AG20443 (cell line): ENCODE measurements around the gene KPTN.
"Not testable (repeated sequence)": the region's sequence is repeated elsewhere in the genome, so short reads cannot be mapped to it uniquely, and the experiment has no call there.

Experiments
- DNase-seq: peaks from one replicate; pipeline ENCODE4 v3.0.0; 2012; ENCODE audit warnings: low spot score, mixed read lengths

Gene KPTN

GRCh38 chr19:47491358-47492136 lies 7.5 kb upstream of the KPTN start:
- no peak for DNase-seq

- DNase-seq: no peak
These were observed 6.8 kb upstream of the KPTN start for GRCh38 chr19:47490847-47491246.

GRCh38 chr19:47490031-47490430 lies 6.0 kb upstream of the KPTN start:
- no peak for DNase-seq

- DNase-seq: no peak
These were observed 5.3 kb upstream of the KPTN start for GRCh38 chr19:47489072-47489914.

DNA sequence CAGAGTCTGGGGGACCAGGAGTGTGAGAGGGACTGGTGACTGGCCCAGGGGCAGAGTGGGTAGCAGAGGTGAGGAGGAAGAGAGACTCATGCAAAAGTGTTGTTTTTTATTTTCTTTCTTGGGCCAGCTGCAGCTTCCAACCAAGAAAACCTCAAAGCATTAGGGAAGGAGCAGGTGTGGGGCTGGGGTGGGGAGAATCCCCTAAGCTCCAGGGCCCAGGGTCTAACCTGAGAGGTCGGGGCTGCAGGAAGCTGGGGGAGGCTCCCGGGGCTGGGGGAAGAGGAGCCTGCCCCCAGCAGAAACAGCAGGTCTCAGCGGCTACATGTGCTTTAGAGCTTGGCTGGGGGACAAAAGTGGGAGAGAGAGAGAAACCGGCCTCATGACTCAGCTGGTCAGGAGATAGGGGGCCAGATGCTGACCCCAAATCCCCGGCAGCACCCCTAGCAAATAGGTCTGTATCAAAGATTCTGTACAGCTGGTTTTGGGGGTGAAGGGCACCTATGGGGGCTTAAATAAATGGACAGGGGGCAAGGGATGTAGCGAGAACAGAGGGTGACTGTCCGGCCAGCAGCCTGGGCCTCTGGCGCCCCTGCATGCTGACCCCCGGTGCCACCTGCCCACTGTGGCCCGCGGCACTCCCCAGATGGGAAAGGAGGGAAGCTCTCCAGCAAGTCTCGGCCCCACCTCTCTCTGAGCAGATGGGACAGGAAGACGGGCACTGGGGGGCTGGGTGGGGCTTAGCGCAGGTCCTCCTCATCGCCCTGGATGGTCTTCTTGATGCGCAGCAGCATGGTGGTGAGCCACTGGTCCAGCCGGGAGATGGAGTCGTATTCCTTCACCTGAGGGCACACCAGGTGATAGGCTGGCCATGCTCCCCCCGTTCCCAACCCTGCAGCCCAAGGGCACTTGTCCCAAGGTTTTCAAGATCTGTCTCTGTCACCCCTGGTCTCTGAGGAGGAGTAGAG lies 3.8 kb upstream of the KPTN start:
- no peak for DNase-seq

GRCh38 chr19:47486900-47487299 lies 2.9 kb upstream of the KPTN start:
- no peak for DNase-seq

DNA sequence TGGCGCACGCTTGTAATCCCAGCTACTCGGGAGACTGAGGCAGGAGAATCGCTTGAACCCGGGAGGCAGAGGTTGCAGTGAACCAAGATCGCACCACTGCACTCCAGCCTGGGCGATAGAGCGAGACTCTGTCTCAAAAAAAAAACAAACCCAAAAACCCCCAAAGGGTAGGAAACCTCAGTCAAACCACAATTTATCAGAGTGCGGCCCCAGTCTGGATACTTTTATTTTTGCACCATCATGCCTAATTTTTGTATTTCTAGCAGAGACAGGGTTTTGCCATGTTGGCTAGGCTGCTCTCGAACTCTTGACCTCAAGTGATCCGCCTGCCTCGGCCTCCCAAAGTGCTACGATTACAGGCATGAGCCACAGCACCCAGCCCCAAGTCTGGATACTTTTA lies 2.2 kb upstream of the KPTN start:
- not testable (repeated sequence) for DNase-seq

GRCh38 chr19:47485210-47485609 lies 1.2 kb upstream of the KPTN start:
- no peak for DNase-seq

- no peak for DNase-seq
These were observed 819 bp downstream of the KPTN start for GRCh38 chr19:47483200-47483599.

DNA sequence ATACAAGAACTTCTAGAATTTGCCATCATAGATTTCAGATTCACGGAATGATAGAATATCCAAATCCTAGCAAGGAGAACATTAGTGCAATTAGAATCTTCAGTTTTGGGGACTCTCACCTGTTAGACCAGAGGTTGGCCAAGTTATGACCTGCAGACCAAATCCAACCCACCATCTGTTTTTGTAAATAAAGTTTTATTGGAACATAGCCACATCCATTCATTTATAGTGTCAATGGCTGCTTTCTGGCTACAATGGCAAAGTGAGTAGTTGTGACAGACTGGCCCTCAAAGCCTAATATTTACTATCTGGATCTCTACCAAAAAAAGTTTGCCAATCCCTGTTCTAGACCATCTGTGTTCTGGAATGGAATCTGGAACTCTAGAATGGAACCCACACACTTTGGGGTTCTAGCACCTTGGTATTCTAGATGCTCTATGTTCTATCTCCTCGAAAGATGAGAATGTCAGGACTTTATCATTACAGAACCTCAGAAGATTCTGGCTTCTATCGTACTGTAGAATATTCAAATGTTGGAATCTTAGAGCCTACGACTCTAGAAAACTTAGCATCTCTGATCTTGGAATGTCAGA lies 2.5 kb downstream of the KPTN start:
- no peak for DNase-seq

DNA sequence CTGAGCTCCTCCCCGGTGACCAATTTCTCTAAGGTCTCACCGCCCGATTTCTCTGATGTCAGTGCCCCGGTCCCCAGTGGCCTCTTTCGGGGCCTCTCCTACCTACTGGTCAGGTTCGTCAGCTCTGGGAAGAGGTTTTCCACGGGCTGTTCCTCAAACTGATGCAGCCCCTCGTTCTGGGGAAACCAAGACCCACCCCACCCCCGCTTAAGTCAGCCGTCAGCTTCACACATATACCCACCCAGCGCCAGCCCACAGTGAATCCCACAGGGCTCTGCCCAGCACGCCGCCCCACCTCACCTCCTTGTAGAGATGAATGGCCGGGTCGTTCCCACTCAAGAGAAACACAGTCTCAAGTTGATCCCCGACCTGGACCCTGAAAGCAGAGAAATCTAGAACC lies 3.4 kb downstream of the KPTN start:
- no peak for DNase-seq

GRCh38 chr19:47479701-47480503 lies 4.1 kb downstream of the KPTN start:
- DNase-seq: peak; percentile 51

- DNase-seq: no peak
These were observed 7.5 kb downstream of the KPTN start for GRCh38 chr19:47476438-47476972.

DNA sequence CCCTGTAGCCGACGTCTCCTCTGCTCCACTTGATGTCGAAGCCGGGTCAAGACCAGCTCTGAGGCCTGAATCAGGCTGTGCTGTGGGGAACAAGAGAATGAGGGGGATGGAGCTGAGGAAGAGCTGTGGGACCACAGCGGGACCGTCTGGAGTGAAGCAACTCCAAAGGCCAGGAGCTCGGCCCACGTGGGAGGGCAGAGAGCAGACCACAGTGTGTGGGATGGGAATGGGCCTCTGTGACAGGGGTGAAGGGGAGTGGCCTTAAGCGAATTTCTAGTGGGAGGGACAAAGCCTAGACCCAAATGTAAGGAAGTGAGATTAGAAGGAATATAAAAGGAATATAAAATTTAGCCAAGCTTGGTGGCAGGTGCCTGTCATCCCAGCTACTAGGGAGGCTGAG lies 8.6 kb downstream of the KPTN start:
- DNase-seq: no peak

DNA sequence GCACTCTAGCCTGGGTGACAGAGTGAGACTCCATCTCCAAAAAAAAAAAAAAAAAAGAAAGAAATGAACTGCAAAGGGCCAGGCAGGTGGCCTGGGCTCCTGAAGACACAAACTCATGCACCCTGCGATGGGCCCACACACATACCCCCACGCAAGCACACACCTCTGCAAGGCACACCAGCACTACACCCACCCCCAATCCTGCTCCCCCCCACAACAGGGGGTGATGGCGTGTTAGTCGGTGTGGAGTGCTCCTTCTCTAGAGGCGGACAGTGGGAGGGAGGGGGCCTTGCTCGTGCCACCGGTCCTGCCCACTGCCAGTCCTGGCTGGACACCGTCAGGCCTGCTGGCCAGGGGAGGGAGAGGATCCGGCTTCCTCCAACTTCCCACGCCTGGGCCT lies 10.7 kb downstream of the KPTN start:
- DNase-seq: no peak

DNA sequence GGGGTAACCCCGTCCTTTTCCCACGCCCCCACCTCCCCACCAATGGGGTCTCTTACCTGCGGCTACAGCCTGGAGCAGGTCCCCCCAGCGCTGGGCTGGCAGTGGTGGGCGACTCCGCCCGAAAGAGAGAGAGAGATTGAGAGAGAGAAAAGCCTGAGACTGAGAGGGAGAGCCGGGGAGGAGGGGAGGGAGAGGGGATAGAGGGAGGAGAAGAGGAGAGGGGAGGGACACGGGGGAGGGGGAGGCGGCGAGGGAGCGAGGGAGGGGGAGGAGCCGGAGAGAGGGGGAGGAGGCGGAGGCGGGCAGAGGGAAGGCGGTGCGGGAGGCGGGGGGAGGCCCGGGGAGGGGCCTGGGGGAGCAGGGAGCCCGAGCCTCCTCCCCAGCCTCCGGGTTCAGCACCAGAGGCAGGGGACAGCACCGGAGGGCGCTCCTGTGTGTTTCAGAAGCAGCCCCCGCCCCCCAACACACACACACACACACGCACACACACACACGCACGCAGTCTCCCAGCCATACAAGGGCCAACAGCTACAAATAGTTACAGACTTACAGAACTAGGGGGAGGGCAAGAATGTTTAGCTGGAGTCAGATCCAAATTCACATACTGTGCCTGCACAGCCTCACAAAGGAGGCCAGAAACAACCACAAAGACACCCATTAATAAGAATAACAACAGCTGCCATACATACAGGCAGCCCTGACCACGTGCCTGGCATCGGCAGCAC lies 12.1 kb downstream of the KPTN start, which contains the start of gene SLC8A2:
TSS of gene SLC8A2 (minus strand) at position 161 of the 725 bp plus-strand sequence. CDS start 5,490 bp downstream, outside the sequence.
- DNase-seq: peak; percentile 84

DNA sequence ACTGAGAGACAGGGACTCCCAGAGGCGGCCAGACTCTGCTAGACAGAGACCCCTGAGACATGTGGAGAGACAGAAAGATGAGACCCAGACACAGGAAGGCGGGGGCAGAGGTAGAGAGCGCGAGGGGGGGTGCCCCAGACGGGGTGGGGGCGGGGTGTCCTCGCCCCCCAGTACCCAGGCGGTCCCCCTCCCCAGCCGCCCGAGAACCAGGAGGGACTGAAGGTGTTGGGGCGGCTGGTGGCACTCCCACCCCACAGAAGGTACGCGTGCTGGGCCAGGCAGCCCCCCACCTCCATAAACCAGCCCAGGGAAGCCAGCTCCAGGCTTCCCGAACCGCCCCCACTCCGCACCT lies 12.7 kb downstream of the KPTN start:
- DNase-seq: no peak

DNA sequence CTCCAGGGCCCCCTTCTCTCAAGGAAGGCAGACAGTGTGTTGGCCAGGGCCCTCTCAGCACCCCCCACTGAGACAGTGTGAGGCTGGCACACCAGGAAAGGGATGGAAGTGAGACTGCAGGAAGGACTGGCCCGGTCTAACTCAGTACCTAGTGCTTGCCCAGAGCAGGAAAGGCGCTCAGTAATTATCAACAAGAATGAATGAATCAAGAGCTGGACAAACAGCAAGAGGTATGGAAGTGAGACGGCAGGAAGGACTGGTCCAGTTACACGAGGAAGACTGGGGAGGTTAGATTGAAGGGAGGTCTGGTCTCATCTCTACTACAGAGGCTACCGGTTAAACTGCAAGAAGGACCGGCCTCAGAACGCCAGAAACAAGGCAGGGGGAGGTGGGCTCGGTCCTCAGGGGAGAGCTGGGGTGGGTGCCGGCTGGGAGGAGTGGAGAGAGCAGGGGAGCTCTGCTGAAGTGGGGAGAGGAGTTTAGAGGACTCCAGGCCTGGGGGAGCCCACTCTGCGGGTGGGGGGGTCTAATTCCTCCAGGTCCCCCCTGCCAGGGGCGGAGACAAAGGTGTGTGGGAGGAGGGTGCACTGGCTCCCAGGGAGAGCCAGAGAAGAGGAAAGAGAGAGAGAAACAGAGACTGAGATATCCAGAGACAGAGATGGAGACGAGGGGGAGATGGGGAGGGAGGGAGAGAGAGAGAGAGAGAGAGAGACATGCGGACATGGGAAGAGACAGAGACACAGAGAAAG lies 13.4 kb downstream of the KPTN start:
- no peak for DNase-seq

GRCh38 chr19:47469719-47470118 lies 14.3 kb downstream of the KPTN start:
- DNase-seq: no peak
